GM12873 (cell line): ENCODE measurements around the gene PLEKHS1.

Experiments
- CTCF ChIP-seq: IDR thresholded peaks from 2 replicates; pipeline ENCODE4 v1.5.1; 2012; ENCODE audit warnings: low read depth, mild to moderate bottlenecking, moderate library complexity, low read length, control low read depth; ENCODE audit not compliant: insufficient read depth; ENCODE audit errors: missing control alignments

Gene PLEKHS1

DNA sequence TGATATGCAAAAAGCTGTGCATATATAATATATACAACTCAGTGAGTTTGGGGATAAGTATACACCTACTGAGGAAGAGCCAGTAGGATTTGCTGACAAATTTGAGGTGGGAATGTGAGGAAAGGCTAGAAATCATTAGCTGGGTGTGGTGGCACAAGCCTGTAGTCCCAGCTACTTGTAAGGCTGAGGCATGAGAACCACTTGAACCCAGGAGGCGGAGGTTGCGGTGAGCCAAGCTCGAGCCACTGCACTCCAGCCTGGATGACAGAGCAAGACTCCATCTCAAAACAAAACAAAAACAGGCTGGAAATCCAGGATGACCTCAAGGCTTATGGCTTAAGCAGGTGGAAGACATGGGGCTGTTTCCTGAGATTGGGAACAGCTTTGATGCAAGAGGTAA lies 10.6 kb upstream of the PLEKHS1 start:
- TF ChIP-seq CTCF: no peak

- no peak for TF ChIP-seq CTCF
These were observed 9.0 kb upstream of the PLEKHS1 start for GRCh38 chr10:113742466-113742865.

- no peak for TF ChIP-seq CTCF
These were observed 7.9 kb upstream of the PLEKHS1 start for GRCh38 chr10:113743594-113743993.

DNA sequence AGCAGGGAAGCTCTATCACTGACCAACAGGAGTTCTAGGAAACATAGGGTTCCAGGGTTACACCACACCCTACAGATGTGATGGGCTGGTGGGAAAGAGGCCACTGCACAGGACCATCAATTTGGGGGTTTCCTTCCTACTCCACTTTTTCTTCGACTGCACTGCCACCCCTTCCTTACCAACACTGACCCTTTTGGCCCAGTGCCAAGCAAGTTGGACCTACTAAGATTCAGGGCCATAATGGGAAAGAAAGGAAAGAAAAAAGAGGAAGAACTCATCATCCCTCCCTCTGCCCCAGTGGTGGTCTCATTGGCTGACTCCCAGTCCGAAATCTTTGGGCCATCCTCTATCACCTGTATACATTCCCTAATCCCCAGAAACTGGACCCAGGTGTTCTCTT lies 6.1 kb upstream of the PLEKHS1 start:
- no peak for TF ChIP-seq CTCF

DNA sequence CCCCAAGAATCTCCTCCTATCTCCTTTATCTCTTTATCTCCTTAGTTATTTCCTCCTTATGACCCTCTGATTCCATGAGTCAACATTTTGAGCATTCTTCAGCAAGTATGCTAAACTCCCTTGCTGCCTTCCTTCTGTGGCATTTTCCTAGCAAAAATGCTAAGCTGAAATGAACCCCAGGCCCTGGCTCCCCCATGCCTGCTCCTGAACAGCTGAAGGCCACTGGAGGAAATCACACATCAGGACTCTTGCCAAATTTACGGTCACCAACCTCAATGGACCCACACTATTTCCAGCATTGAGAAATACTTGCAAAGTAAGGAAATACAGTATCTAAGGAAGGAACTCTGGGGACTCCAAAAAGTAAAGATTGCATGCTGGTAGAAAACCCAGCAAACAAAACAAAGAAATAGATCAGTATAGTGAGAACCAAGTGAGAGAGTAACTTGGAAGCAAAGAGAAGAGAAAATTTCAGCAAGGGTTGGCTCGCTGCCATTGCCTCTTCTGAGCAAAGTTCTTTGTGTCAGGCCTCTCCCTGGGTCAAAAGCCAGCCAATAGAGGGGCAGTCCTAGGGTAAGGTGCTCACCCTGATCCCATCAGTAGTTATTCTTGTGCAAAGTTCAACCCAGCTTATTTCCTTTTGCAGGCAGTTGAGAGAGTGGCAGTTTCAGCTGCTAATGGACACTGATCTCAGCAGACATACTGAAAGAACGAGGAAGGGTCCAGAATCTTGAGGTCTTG lies 5.1 kb upstream of the PLEKHS1 start:
- TF ChIP-seq CTCF: no peak

GRCh38 chr10:113752553-113752952 lies 1.1 kb downstream of the PLEKHS1 start:
- no peak for TF ChIP-seq CTCF

DNA sequence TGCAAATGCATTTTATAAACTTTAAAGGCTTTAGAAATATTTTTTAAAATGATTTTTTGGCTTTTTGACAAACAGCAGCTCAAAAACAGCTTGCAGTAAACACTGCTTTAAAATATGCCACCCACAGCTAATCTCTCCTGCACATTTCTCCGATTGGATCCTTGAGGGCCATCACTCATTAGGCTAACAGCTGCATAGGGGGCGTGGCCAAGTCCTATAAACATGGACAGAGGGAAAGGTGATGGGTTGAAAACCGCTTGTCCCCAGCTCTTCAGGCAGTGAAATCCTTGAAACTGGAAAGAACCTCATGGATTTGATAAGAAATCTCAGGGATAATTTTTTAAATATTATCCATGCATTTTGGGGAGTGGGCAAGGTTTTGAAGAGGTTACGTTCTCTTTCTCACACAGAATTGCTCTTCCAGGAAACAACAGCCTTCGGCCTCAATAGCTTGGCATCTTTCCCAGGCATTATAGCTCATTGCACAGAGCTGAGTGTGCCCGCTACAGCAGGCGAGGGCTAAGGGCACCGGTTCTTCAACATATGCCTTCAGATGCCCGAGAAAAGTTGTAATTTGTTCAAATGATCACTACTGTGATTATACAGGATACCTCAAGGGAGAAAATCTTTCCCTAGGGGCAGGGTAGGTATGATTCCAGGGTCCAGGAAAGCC lies 1.7 kb downstream of the PLEKHS1 start:
- TF ChIP-seq CTCF: no peak
